ENCODE results near the gene ALMS1. TPM values are rescaled to one million over a fixed set of nuclear protein-coding genes. Genes with fewer than 3 reads are reported as not detected.
A peak's percentile ranks its signal among the peaks of the same experiment; 100 is the strongest.
"Not testable (repeated sequence)": the region's sequence is repeated elsewhere in the genome, so short reads cannot be mapped to it uniquely, and the experiment has no call there.

Gene ALMS1
- total RNA-seq, 1 donor from 2014 or later = 7.4 TPM

- H3K4me3 ChIP-seq (ENCODE audit: low read depth, low read length); DNase-seq (ENCODE audit: low read depth); H3K36me3 ChIP-seq (ENCODE audit: control insufficient read depth, insufficient read depth, low read length); H3K27me3 ChIP-seq (ENCODE audit: control insufficient read depth, insufficient read depth, low read length): not testable (repeated sequence)
- peak; percentile 7 for FAIRE-seq
These were observed 242.9 kb downstream of the ALMS1 start for GRCh38 chr2:73628493-73628892.

GRCh38 chr2:73630662-73631266, 245.1 kb downstream of the ALMS1 start:
- H3K27me3 ChIP-seq (ENCODE audit: control insufficient read depth, insufficient read depth, low read length); H3K4me3 ChIP-seq (ENCODE audit: low read depth, low read length); H3K36me3 ChIP-seq (ENCODE audit: control insufficient read depth, insufficient read depth, low read length); DNase-seq (ENCODE audit: low read depth): not testable (repeated sequence)
- peak; percentile 29 for TF ChIP-seq CTCF (IDR thresholded peaks at IDR 0.05; ENCODE audit: insufficient read depth, low read length, severe bottlenecking)
- FAIRE-seq = peak; percentile 13

DNA sequence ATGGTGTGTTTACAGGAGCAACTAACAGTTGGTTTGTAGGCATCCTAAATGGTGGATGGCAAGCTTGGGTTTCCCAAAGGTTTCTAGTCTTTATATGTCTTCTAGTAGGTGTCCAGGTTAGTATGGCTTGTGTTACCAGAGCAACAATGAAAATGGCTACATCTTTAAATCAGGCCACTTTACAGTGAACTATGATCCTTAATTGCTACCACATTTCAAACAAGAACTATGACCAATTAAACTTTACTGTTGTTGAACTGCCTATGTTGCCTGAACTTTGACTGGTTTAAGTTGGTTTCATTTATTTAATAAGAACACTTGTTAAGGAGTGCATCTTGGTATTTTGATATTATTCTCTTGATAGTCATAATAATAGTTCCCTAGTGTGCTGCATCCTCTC, 251.3 kb downstream of the ALMS1 start:
- not testable (repeated sequence) for FAIRE-seq; DNase-seq (ENCODE audit: low read depth); H3K27me3 ChIP-seq (ENCODE audit: control insufficient read depth, insufficient read depth, low read length); H3K4me3 ChIP-seq (ENCODE audit: low read depth, low read length); H3K36me3 ChIP-seq (ENCODE audit: control insufficient read depth, insufficient read depth, low read length)

- no peak for DNase-seq (ENCODE audit: low read depth)
- no peak overlapping the region for H3K4me3 ChIP-seq (ENCODE audit: low read depth, low read length)
- no peaks in the 10 kb centered on the region for H3K27me3 ChIP-seq (ENCODE audit: control insufficient read depth, insufficient read depth, low read length)
- H3K36me3 ChIP-seq (ENCODE audit: control insufficient read depth, insufficient read depth, low read length) = no peaks in the 10 kb centered on the region
- TF ChIP-seq CTCF (IDR thresholded peaks at IDR 0.05; ENCODE audit: insufficient read depth, low read length, severe bottlenecking) = no peak
- no peak for FAIRE-seq
These were observed 252.8 kb downstream of the ALMS1 start for GRCh38 chr2:73638429-73638828.

DNA sequence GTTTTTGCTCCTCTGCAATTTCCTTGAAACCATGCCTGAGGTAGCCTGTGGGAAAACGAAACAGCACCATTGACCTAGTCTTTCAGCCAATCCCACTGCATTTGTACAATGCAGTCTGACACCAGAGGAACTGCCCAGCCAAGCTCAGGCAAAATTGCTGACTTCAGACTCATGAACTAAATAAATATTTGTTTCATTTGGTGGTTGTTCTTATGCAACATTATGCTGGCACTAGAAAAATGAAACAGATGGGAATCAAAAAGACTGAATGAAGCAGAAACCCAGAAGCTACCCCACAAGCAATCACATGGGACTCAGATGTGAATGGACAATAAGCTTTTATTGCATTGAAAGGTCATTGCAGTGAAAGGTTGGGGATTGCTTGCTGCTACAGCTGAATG, 254.9 kb downstream of the ALMS1 start:
- no peak for TF ChIP-seq CTCF (IDR thresholded peaks at IDR 0.05; ENCODE audit: insufficient read depth, low read length, severe bottlenecking)
- peak; percentile 29 for DNase-seq (ENCODE audit: low read depth)
- no peak overlapping the region for H3K4me3 ChIP-seq (ENCODE audit: low read depth, low read length)
- no peak for FAIRE-seq
- H3K36me3 ChIP-seq (ENCODE audit: control insufficient read depth, insufficient read depth, low read length) = no peaks in the 10 kb centered on the region
- H3K27me3 ChIP-seq (ENCODE audit: control insufficient read depth, insufficient read depth, low read length) = no peaks in the 10 kb centered on the region

GRCh38 chr2:73640946-73641766, 255.5 kb downstream of the ALMS1 start:
- FAIRE-seq = no peak
- Histone ChIP-seq H3K4me3 (ENCODE audit: low read depth, low read length) (no peak overlapping the region), H3K36me3 (ENCODE audit: control insufficient read depth, insufficient read depth, low read length) (no peaks in the 10 kb centered on the region), H3K27me3 (ENCODE audit: control insufficient read depth, insufficient read depth, low read length) (no peaks in the 10 kb centered on the region)
- TF ChIP-seq CTCF (IDR thresholded peaks at IDR 0.05; ENCODE audit: insufficient read depth, low read length, severe bottlenecking) = no peak
- no peak for DNase-seq (ENCODE audit: low read depth)

DNA sequence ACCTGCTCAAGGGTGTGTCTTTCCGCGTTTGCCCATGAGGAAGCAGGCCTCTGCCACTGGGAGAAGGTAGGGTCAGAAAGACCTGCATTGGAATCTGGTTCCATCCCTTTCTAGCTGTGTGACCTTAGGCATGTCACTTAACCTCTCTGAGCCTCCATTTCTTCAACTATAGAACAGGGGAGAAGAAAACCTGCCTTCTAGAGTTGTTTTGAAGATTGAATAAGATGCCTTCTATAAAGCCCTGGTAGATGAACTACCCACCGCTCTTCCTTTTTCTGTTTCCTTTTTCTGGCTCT, 256.1 kb downstream of the ALMS1 start:
- FAIRE-seq (no peak), DNase-seq (ENCODE audit: low read depth) (no peak)
- no peaks in the 10 kb centered on the region for H3K27me3 ChIP-seq (ENCODE audit: control insufficient read depth, insufficient read depth, low read length)
- no peak overlapping the region for H3K4me3 ChIP-seq (ENCODE audit: low read depth, low read length)
- no peak for TF ChIP-seq CTCF (IDR thresholded peaks at IDR 0.05; ENCODE audit: insufficient read depth, low read length, severe bottlenecking)
- H3K36me3 ChIP-seq (ENCODE audit: control insufficient read depth, insufficient read depth, low read length) = no peaks in the 10 kb centered on the region

Data from bronchial epithelial cell (primary cell).